DMS153 (cell line): ENCODE data around the gene HMMR.
"Not testable (repeated sequence)": the region's sequence is repeated elsewhere in the genome, so short reads cannot be mapped to it uniquely, and the experiment has no call there.

Experiments
- DNase-seq: peaks from one replicate; lab custom pipeline; 2025; lab: John Stamatoyannopoulos, UW

HMMR gene

GRCh38 chr5:163460562-163461171 is at the start of gene HMMR:
TSS of gene HMMR (plus strand) at chr5:163460632. CDS start at chr5:163460693, 61 bp downstream.
- no peak for DNase-seq

- DNase-seq: not testable (repeated sequence)
Observed at GRCh38 chr5:163415673-163416072, 44.8 kb upstream of the HMMR start.

GRCh38 chr5:163424836-163425235 is 35.6 kb upstream of the HMMR start:
- no peak for DNase-seq

- DNase-seq: not testable (repeated sequence)
Observed at GRCh38 chr5:163426128-163426527, 34.3 kb upstream of the HMMR start.

- no peak for DNase-seq
Observed at GRCh38 chr5:163432544-163432943, 27.9 kb upstream of the HMMR start.

- DNase-seq: no peak
Observed at GRCh38 chr5:163433271-163433670, 27.2 kb upstream of the HMMR start.

GRCh38 chr5:163434401-163434866 is 26.0 kb upstream of the HMMR start:
- DNase-seq: no peak

- no peak for DNase-seq
Observed at GRCh38 chr5:163436515-163436914, 23.9 kb upstream of the HMMR start.

GRCh38 chr5:163437011-163437308 is 23.5 kb upstream of the HMMR start:
- no peak for DNase-seq

- peak; percentile 83 for DNase-seq
Observed at GRCh38 chr5:163437309-163438182, 22.9 kb upstream of the HMMR start, which contains the start of gene CCNG1. TSS of gene CCNG1 (plus strand) at chr5:163437595. CDS start at chr5:163439257, 1,662 bp downstream.

GRCh38 chr5:163439092-163439425 is 21.4 kb upstream of the HMMR start:
- DNase-seq: no peak

GRCh38 chr5:163440954-163441353 is 19.5 kb upstream of the HMMR start:
- DNase-seq: no peak

GRCh38 chr5:163444526-163444925 is 15.9 kb upstream of the HMMR start:
- DNase-seq: no peak

- DNase-seq: no peak
Observed at GRCh38 chr5:163445345-163445744, 15.1 kb upstream of the HMMR start.

- DNase-seq: no peak
Observed at GRCh38 chr5:163447191-163447590, 13.2 kb upstream of the HMMR start.

GRCh38 chr5:163447875-163448274 is 12.6 kb upstream of the HMMR start:
- DNase-seq: no peak

GRCh38 chr5:163448491-163448890 is 11.9 kb upstream of the HMMR start:
- no peak for DNase-seq

- no peak for DNase-seq
Observed at GRCh38 chr5:163451489-163451888, 8.9 kb upstream of the HMMR start.

GRCh38 chr5:163453705-163454104 is 6.7 kb upstream of the HMMR start:
- no peak for DNase-seq

GRCh38 chr5:163455406-163455805 is 5.0 kb upstream of the HMMR start:
- DNase-seq: not testable (repeated sequence)

GRCh38 chr5:163456029-163456589 is 4.3 kb upstream of the HMMR start:
- DNase-seq: no peak

- no peak for DNase-seq
Observed at GRCh38 chr5:163456840-163457239, 3.6 kb upstream of the HMMR start.

GRCh38 chr5:163458778-163459385 is 1.6 kb upstream of the HMMR start:
- DNase-seq: no peak
